GM18508 (cell line): ENCODE measurements around the gene MGAT4A.
"Not testable (repeated sequence)": the region's sequence is repeated elsewhere in the genome, so short reads cannot be mapped to it uniquely, and the experiment has no call there.

Source experiments
- ATAC-seq: cut with Tn5 transposase; IDR thresholded peaks from one replicate; pipeline ENCODE4 v1.9.1; 2021; ENCODE audit warnings: moderate number of reproducible peaks; ENCODE audit not compliant: insufficient read depth, unreplicated experiment

Gene MGAT4A

DNA sequence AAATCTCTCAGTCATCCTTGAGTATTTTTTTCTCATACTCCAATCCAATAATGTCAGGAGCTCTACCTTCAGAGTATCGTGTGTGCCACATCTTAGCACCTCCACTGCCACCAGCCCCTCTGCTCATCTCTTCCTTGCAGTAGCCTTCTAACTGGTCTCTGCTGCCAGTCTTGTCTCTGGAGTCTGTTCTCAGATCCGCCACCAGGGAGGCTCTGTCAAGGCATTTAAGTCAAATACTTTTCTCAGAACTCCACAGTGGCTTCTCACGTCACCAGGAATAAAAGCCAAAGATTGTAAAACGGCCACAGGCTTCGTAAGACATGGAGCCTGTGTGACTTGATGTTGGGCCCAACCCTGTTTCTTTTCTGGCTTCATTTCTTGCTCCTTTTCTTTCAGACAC is 115.5 kb downstream of the MGAT4A start:
- ATAC-seq: no peak

DNA sequence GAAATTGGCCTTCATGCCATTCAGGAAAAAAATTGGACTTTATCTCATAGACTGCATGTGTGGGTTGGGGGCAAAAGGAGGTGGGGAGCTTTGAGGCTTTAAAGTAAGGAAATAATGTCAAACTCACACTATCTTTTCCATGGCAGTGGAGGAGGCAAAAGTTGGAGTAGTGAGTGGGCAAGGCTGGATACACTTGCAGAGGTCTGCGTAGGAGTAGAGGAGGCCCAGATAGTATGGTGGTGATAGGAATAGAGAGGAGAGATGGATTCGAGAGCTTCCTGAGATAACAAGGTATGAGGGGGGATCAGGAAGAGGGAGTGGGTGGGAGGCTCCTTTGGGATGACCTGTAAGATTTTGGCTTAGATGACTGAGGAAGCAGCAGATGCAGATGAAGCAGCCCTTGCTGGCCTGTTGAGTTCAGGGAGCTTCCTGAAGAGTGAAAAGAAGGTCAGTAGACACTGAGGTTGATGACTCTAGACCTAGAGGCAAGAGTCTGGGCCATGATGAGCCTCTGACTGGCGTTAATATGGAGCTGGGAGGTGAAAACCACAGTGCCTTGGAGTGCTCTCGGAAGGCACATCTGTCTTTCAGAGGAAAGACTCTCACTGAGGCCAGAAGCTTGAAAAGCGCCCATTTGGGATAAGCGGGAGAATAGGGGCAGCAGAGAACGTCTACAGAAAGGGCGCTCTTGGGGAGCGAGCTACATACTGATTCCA is 116.8 kb downstream of the MGAT4A start:
- ATAC-seq: no peak

DNA sequence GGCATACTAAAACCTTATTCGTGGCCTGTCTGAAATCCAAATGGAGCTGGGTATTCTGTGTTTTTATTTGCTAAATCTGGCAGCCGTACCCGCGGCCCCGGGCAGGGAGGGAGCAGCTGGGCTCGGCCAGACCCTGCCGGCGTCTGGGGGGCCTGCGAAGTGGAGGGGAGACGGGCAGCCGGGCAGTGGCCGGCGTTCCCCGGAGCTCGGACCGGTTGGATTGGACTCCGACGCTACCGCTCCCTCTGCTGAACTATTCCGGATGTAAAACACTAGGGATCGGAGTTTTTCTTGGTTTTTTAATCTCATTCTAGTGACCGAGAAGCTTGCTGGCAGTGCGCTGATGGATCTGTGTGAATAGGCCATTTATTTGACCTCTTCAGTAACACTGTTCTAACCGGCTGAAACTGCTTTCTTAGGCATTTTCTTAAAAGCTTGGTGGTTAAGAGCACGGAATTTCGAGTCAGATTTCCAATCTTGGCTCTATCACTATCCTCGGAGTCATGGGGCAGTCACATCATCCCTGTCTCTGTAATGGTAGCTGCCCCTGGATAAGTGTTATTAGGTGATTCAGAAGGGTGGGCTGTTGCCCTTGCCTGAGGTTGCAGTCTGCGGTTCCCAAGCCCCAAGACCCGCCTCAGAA is 121.8 kb downstream of the MGAT4A start:
- ATAC-seq: no peak

DNA sequence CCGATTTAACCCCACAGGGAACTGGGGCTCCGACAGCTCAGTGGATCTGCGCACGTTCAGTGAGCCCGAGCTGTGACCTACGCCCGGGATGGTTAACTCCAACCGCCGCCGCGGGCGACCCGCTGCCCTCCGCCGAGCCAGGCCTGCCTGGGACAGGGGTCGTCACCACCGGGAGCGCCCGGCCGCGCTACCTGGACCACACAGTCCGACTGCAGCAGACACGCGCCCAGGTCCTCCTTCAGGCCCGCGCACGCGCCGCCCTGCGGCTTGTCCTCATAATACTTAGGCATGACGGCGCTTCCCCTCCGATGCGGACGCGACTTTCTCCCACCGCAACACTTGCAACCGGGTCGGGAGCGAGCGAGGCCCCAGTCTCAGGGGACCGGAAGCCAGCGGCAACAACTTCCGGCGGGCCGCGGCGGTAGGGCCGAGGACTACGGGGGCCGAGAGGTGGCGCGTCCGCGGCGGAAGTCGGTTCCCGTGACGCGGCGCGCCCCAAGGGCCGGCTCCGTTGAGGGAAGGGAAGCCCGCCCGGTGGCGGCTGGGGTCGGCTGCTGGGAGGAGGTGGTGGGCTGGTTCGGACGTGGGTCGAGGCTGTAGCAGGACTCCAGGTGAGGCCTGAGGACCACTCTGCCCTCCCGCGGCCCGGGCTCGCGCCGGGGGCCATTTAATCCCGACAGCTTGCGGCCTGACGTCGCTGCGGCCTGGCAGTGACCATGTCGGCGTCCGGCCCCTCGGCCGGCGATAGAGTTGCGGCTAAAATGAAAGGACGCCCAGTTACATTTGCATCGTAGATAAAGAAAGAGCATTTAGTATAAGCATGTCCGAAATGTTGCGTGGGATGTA is 122.6 kb downstream of the MGAT4A start, which contains the start of the genes COA5 and UNC50:
TSS of gene COA5 (minus strand) at position 397 of the 846 bp plus-strand sequence. CDS start at position 290, 107 bp downstream.
TSS of gene UNC50 (plus strand) at position 474 of the 846 bp plus-strand sequence. CDS start 1,171 bp downstream, outside the sequence.
- peak; percentile 59 for ATAC-seq

DNA sequence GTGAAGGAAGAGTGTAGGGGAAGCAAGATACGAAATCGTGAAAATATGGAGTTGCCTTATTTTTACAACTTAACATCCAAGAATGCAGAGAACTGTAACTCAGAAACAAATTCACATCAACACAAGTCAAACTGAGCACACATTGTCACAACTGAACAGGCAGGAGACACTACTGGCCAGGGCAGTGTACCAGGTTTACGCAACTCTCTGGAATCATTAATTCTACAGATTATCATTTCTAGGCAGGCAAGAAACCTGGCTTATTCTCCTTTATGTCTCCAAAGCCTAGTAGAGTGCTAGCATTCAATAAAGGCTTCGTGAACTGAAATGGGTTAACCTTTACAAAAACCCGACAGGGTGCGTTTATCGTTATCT is 123.2 kb downstream of the MGAT4A start:
- ATAC-seq: no peak

DNA sequence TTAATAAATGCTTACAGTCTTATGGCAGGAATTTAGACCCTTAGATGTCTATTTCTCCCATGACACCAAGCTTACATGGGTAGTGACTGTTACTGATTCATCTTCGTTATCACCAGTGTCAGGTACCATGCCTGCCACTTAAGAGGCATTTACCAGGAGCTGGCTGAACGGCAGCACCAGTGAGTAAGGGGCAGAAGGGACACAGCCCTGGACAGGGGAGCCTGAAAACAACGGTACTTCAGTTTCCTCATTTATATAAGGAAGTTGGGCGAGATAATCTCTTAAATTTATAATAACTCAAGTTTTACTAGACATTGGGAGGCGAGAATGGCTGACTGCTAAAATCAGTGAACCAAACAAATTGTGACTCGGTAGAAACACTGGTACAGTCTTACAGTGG is 123.8 kb downstream of the MGAT4A start:
- no peak for ATAC-seq

DNA sequence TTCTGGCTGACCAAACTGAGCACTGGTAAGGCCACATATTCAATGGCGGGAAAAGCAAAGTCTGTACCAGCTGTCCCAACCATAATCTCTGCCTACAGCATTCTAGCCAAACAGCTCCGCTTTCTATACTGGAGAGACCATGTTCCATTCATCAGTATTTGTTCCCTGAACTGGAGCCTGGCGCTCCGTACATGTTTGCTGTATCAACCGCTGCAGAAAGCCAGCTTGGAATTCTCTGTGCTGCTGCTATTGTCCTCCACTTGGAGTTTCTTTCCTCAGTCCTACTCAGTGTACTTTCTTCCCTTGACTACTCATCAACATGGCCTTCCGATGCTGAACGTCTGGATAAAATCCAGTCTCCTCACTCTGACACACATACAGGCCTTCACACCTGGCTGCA is 124.5 kb downstream of the MGAT4A start:
- ATAC-seq: no peak

DNA sequence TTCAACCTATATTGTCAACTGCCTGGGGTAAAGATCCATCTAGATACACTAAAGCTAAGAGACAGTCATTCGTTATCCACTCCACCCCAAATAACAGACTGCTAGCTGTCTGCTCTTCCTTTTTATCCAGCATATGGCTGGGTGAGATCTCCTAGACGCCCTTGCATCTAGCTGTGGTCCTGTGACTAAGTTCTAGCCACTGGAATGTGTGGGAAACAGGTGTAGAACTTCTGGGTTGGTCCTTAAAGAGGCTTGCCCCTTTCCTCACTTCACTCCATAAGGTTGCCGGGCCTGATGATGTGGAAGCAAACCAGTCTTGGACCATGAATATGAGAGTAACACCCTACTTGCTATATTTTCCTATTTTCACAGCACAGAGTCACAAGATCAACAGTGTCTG is 125.9 kb downstream of the MGAT4A start:
- no peak for ATAC-seq

DNA sequence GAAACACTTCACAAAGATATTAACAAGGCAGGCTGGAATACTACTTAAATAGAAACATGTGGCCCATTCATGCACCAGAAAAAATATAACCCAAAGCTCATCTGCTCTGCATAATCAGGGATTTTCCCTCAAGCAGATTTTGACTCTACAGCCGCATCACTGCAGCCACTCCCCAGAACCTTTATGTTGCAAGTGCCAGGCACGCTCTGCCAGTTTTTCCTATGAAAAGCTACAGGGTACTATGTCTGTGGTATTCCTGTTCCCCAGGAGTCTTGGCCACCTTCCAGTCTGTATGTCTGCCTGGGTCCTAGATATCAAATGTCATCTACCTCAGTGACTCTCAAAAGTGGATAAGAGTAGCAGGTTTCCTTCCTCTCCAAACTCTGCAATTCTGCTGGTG is 126.4 kb downstream of the MGAT4A start:
- ATAC-seq: no peak

DNA sequence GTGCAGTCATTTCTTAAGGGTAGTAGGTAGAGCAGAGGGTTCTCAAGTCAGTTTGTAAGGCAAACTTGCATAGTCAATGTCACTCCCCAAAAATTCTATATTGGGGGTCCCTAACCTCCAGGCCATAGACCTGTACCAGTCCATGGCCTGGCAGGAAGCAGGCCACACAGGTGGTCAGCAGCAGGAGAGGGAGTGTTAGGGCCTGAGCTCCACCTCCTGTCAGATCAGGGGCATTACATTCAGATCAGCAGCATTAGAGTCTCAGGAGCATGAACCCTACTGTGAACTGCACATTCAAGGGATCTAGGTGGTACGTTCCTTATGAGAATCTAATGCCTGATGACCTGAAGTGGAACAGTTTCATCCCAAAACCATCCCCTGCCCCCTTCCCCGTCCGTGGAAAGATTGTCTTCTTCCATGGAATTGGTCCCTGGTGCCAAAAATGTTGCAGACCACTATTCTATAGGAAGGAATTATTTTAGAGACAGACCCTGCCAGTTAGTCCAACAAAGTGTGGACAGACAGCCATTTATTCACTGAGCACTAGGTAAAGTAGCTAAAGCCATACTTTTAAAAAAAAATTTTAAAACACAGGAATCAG is 129.3 kb downstream of the MGAT4A start:
- ATAC-seq: no peak

DNA sequence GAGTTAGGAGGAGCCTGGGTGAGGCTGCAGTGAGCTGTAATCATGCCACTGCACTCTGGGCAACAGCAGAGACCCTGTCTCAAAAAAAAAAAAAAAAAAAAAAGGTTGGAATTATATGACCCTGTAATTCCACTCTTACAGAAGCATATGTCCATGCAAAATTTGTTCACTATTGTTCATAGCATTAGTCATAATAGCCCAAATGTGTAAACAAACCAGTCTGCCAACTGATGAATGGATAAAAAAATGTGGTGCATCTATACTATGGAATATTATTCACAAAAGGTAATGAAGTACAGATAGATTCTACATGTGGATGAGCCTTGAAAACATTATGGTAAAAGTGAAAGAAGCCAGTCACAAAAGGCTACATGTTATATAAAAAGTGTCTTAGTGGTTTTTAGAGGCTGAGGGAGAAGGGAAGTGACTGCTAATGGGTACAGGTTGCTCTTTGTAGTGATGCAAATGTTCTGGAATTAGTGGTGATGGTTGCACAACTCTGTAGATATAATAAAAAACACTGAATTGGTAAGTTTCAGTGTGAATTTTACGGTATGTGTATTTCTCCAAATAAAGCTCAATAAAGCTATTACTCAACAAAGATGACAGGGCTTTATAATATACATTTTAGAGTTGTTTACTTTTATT is 132.0 kb downstream of the MGAT4A start:
- no peak for ATAC-seq

DNA sequence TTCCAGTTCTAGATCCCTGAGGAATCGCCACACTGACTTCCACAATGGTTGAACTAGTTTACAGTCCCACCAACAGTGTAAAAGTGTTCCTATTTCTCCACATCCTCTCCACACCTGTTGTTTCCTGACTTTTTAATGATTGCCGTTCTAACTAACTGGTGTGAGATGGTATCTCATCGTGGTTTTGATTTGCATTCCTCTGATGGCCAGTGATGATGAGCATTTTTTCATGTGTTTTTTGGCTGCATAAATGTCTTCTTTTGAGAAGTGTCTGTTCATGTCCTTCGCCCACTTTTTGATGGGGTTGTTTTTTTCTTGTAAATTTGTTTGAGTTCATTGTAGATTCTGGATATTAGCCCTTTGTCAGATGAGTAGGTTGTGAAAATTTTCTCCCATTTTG is 136.3 kb downstream of the MGAT4A start:
- ATAC-seq: not testable (repeated sequence)

DNA sequence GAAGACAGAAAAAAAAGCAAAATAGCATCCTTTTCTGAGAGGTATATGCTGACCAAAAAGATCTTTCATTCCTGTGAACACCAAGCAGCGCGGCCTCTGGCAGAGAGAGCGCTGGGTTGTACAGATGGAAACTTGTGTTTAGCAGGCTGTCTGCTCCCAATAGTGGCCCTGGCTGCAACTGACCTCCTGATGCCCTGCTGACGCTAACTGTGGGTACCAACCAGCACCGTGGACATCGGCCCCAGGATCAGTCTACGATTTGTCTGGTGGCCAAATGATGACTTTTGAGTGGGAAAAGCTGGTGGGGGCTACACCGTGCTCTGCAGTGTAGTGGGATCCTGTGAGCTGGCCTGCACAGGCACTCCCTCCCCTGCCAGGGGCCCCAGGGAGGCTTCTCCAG is 138.4 kb downstream of the MGAT4A start:
- ATAC-seq: no peak

DNA sequence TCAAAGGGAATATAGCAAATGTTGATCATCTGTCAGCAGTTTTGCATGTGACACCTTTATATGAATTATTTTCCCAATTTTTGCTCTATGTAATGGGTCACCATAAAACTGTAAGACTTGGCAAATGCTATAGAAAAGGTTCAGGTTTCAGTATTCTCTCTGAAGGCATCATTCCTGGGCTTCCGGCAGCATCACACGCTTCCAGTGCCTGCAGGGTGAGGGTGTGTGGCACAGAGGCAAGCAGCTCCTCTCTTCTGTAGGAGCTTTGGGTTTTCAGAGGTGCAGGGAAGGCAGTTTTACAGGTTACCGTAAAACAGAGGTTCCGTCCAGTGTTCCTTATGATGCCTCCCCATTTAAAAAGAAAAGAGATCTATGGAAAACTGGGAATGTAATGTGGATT is 141.4 kb downstream of the MGAT4A start:
- ATAC-seq: no peak

DNA sequence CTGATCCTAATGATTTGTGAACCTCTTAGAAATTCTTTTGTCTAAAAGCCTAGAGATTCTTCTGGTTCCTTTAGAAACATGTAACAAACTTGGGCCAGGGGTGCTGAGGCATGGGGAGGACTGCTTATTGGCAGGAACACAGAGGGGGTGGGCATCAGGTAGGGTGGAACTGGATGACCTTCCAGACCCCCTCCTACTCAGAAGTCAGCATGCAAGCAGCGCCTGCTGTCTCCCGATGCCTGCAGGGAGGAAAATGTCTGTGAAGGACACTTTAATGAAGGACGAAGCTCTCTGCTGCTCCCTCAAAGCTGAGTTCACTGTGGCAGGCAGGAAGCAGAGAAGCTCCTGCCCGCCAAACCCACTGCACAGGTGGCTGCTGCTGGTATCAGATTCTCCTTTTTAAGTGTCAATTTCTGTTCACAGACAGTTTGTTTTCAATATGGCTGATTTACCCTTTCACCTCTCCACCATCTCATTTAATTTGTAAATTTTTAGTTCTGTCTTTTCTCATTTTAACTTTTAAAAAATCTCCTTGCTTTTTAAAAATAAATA is 142.0 kb downstream of the MGAT4A start:
- ATAC-seq: no peak

DNA sequence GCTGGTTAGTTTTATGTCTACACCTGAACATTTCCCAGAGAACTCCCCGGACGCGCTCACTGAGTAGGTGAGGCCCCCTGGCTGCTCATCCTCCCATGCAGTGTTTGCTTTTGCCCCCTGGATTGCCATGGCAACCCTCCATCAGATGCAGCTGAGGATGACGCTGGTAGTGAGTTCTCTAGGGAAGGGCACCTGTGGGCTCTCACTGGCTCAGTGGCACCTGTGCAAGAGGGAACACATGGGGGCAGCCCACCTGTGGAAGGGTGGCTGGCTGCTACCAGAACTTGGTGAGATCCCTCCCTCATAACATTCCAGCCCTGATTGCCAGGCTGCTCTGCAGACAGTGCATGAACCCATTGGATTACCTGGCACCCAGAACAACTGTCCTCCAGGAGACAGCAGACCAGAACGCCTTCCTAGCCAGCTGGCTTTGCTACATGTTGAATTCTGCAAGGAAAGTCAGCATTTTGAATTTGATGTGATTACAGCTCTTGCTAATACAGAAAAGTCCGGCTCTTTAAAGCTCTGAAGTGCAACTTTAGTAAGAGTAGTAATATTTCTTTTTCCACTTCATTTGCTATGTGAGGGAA is 144.3 kb downstream of the MGAT4A start:
- ATAC-seq: no peak

DNA sequence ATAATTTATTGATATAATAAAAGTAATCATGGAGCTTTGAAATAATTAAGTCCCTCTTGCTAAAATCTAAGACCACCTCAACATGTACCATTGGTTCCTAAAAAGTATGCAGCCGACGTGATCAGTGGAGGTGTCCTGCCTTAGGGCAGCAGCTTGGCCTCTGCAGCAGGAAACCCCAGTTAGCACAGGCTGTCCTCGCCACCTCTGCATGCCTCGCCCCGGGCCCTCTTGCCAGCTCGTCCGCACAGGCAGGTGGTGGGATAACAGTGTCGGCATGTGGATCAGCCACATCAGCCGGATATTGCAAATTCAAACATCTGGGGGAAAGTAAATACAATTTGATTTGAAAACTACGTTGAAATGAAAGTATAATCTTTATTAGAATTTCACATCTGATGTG is 145.5 kb downstream of the MGAT4A start:
- ATAC-seq: no peak

DNA sequence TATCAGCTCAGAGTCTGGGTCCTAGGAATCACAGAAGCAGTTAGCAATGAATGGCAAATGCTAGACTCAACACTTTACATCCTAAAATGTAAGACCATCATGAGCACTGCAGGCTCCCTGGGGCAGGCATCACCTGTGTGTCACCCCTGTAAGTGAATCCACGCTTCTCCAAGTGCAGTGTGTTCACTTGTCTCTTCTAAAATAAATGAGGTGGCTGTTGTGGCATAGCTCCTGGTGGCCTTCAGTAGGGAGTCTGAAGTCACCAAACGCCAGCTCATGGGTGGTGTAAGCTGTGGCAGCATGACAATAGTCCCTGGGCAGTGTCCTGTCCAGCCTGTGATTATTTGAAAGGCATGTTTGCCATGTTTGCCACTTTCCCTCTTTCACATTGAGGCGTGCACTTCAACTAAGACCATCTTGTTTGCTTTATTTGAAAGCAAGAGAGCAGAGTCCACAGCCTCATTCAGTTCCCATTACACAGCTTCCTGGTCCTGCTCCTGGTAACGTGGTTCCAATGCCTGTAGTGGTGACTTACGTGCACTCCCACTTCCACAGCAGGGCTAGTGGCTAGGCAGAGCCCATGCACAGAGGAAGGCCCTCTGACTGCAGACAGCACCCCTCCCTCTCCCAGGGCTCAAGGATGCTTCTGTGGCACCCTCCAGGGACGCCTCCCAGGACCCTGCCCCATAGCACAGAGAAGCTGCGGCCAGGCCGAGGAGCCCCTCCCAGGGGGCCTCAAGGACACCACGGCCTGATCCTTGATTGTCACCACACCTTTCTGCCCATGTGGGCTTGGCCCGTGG is 146.9 kb downstream of the MGAT4A start:
- no peak for ATAC-seq

DNA sequence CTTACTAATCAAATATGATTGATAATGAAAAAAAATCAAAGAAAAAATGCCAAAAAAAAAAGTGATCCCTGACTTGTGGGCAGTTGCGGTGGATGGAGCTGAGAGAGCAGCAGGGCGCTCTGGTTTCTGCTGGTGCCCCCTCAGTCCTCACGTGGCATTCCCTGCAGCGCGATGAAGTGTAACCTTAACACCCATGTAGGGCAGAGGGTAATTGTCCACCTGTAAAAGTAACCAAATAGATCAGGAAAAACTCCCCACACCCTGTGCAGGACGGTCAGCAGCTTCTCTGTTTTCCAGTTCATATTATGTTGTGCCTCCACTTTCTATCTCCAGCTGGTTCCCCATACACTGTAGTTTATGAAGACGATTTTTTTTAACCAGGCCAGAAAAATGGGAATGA is 147.7 kb downstream of the MGAT4A start:
- ATAC-seq: no peak
